Kidney tubule cell (primary cell): ENCODE results near the gene CEP104.

Experiments
- DNase-seq: peaks from one replicate; pipeline ENCODE4 v3.0.0-alpha.2; 2018; ENCODE audit warnings: low spot score

CEP104 gene

GRCh38 chr1:3778590-3779264 lies 78.3 kb downstream of the CEP104 start:
- DNase-seq: no peak

- no peak for DNase-seq
These were observed 79.1 kb downstream of the CEP104 start for GRCh38 chr1:3777647-3778589.

GRCh38 chr1:3777078-3777547 lies 79.9 kb downstream of the CEP104 start:
- DNase-seq: no peak

- peak; percentile 32 for DNase-seq
These were observed 80.6 kb downstream of the CEP104 start for GRCh38 chr1:3776231-3776961.

- peak; percentile 75 for DNase-seq
These were observed 81.4 kb downstream of the CEP104 start for GRCh38 chr1:3775490-3776230.

GRCh38 chr1:3774946-3775489 lies 82.0 kb downstream of the CEP104 start:
- no peak for DNase-seq

- DNase-seq: no peak
These were observed 82.6 kb downstream of the CEP104 start for GRCh38 chr1:3774276-3774945.

- DNase-seq: no peak
These were observed 83.3 kb downstream of the CEP104 start for GRCh38 chr1:3773572-3774275.

GRCh38 chr1:3772715-3773571 lies 84.1 kb downstream of the CEP104 start, which contains the start of gene SMIM1:
Gene SMIM1, plus strand, starts transcription at chr1:3772749. Its CDS starts 2,625 bp downstream, at chr1:3775374.
- DNase-seq: no peak

- peak; percentile 78 for DNase-seq
These were observed 84.8 kb downstream of the CEP104 start for GRCh38 chr1:3772027-3772714.

- DNase-seq: no peak
These were observed 85.6 kb downstream of the CEP104 start for GRCh38 chr1:3771108-3772026.

GRCh38 chr1:3770047-3770765 lies 86.8 kb downstream of the CEP104 start:
- DNase-seq: no peak

- DNase-seq: no peak
These were observed 88.1 kb downstream of the CEP104 start for GRCh38 chr1:3768811-3769390.

GRCh38 chr1:3767328-3767925 lies 89.6 kb downstream of the CEP104 start:
- DNase-seq: no peak

- no peak for DNase-seq
These were observed 93.5 kb downstream of the CEP104 start for GRCh38 chr1:3763351-3764125.
